CD4-positive, alpha-beta T cell treated with Interleukin-17A for 4 hours (primary cell): ENCODE measurements around the gene TMPRSS15.
"Not testable (repeated sequence)": the region's sequence is repeated elsewhere in the genome, so short reads cannot be mapped to it uniquely, and the experiment has no call there.

Experiments
- DNase-seq: peaks from one replicate; pipeline ENCODE4 v3.0.0-alpha.2; 2020; ENCODE audit warnings: mixed read lengths

The TMPRSS15 gene

GRCh38 chr21:18403735-18404450, at the start of gene TMPRSS15:
Gene TMPRSS15 (minus strand): TSS chr21:18403785. CDS start chr21:18403622, 163 bp downstream.
- DNase-seq = no peak

GRCh38 chr21:18451670-18452069, 48.1 kb upstream of the TMPRSS15 start:
- DNase-seq = no peak

- DNase-seq = no peak
Observed at GRCh38 chr21:18449605-18450550, 46.3 kb upstream of the TMPRSS15 start.

GRCh38 chr21:18443701-18444100, 40.1 kb upstream of the TMPRSS15 start:
- no peak for DNase-seq

GRCh38 chr21:18443085-18443484, 39.5 kb upstream of the TMPRSS15 start:
- DNase-seq = no peak

- DNase-seq = no peak
Observed at GRCh38 chr21:18430341-18430740, 26.8 kb upstream of the TMPRSS15 start.

GRCh38 chr21:18424276-18424675, 20.7 kb upstream of the TMPRSS15 start:
- no peak for DNase-seq

- no peak for DNase-seq
Observed at GRCh38 chr21:18417141-18417790, 13.7 kb upstream of the TMPRSS15 start.

GRCh38 chr21:18411565-18411964, 8.0 kb upstream of the TMPRSS15 start:
- DNase-seq = no peak

- no peak for DNase-seq
Observed at GRCh38 chr21:18409579-18409978, 6.0 kb upstream of the TMPRSS15 start.

GRCh38 chr21:18398843-18399242, 4.7 kb downstream of the TMPRSS15 start:
- no peak for DNase-seq

GRCh38 chr21:18387994-18388393, 15.6 kb downstream of the TMPRSS15 start:
- no peak for DNase-seq

- no peak for DNase-seq
Observed at GRCh38 chr21:18384771-18385170, 18.8 kb downstream of the TMPRSS15 start.

- not testable (repeated sequence) for DNase-seq
Observed at GRCh38 chr21:18382934-18383619, 20.5 kb downstream of the TMPRSS15 start.

GRCh38 chr21:18382141-18382540, 21.4 kb downstream of the TMPRSS15 start:
- DNase-seq = no peak

GRCh38 chr21:18373606-18374005, 30.0 kb downstream of the TMPRSS15 start:
- DNase-seq = no peak

GRCh38 chr21:18370301-18370700, 33.3 kb downstream of the TMPRSS15 start:
- DNase-seq = no peak

GRCh38 chr21:18369115-18369514, 34.5 kb downstream of the TMPRSS15 start:
- DNase-seq = no peak

- no peak for DNase-seq
Observed at GRCh38 chr21:18368205-18368604, 35.4 kb downstream of the TMPRSS15 start.

GRCh38 chr21:18356801-18357200, 46.8 kb downstream of the TMPRSS15 start:
- DNase-seq = no peak

- no peak for DNase-seq
Observed at GRCh38 chr21:18354947-18355346, 48.6 kb downstream of the TMPRSS15 start.

- no peak for DNase-seq
Observed at GRCh38 chr21:18350216-18350615, 53.4 kb downstream of the TMPRSS15 start.

- no peak for DNase-seq
Observed at GRCh38 chr21:18349468-18349867, 54.1 kb downstream of the TMPRSS15 start.
